Stimulated activated CD4-positive, alpha-beta T cell treated with anti-CD3 and anti-CD28 coated beads, TNF-alpha, amount 100 ng/mL, for 1 hour (primary cell): Measurements from ENCODE around the gene HOXD8.

Experiments used
- DNase-seq, 3 donors: peaks; one replicate each; pipeline ENCODE4 v3.0.0-alpha.2; 2020; ENCODE audit warnings: low read depth in 3 of 3, low spot score in 1 of 3

The HOXD8 gene

GRCh38 chr2:176090862-176091261 is 38.6 kb upstream of the HOXD8 start:
- no peak for DNase-seq

- DNase-seq, result no peak
These were observed 37.9 kb upstream of the HOXD8 start for GRCh38 chr2:176091329-176092258.

- DNase-seq, result no peak
These were observed 37.0 kb upstream of the HOXD8 start, which contains the start of gene HOXD13 for GRCh38 chr2:176092270-176093144. Gene HOXD13, plus strand, starts transcription at chr2:176092721. Its CDS starts 170 bp downstream, at chr2:176092891.

- DNase-seq, result no peak
These were observed 36.2 kb upstream of the HOXD8 start for GRCh38 chr2:176093145-176093897.

GRCh38 chr2:176093898-176094249 is 35.6 kb upstream of the HOXD8 start:
- no peak for DNase-seq

GRCh38 chr2:176094349-176094748 is 35.2 kb upstream of the HOXD8 start:
- DNase-seq, result no peak

GRCh38 chr2:176095421-176095820 is 34.1 kb upstream of the HOXD8 start:
- DNase-seq, result no peak

GRCh38 chr2:176096243-176096985 is 33.1 kb upstream of the HOXD8 start:
- DNase-seq, result no peak

GRCh38 chr2:176096986-176097819 is 32.3 kb upstream of the HOXD8 start:
- DNase-seq, result peak in 2 of 3 donors; percentile 10 to 49

- no peak for DNase-seq
These were observed 31.6 kb upstream of the HOXD8 start for GRCh38 chr2:176097820-176098365.

GRCh38 chr2:176098366-176099158 is 30.9 kb upstream of the HOXD8 start:
- DNase-seq, result no peak

- DNase-seq, result no peak
These were observed 30.3 kb upstream of the HOXD8 start for GRCh38 chr2:176099159-176099727.

GRCh38 chr2:176099728-176100546 is 29.6 kb upstream of the HOXD8 start, which contains the start of gene HOXD12:
Gene HOXD12, plus strand, starts transcription at chr2:176099795. Its CDS starts 7 bp downstream, at chr2:176099802.
- no peak for DNase-seq

- no peak for DNase-seq
These were observed 28.9 kb upstream of the HOXD8 start for GRCh38 chr2:176100547-176101140.

- no peak for DNase-seq
These were observed 28.2 kb upstream of the HOXD8 start for GRCh38 chr2:176101216-176101830.

GRCh38 chr2:176101842-176102241 is 27.7 kb upstream of the HOXD8 start:
- no peak for DNase-seq
